Astrocyte of the cerebellum (primary cell): ENCODE measurements around the gene ASTL.
"Not testable (repeated sequence)": the region's sequence is repeated elsewhere in the genome, so short reads cannot be mapped to it uniquely, and the experiment has no call there.

Source experiments
- DNase-seq: peaks from one replicate; pipeline ENCODE4 v3.0.0-alpha.2; 2011; ENCODE audit warnings: low read depth
- H3K4me3 ChIP-seq: 2 replicates; pipeline ENCODE4 v1.5.1; 2011; ENCODE audit warnings: mild to moderate bottlenecking, low read depth, low read length, moderate library complexity
- in situ Hi-C: cut with HindIII; loops from 2 replicates; pipeline ENCODE4 v1.10.0; 2017; ENCODE audit warnings: low sequenced_read_pairs
- TF ChIP-seq, protein P1 (sequence below): IDR thresholded peaks from 2 replicates; pipeline ENCODE4 v1.5.1; 2012; ENCODE audit warnings: low read length, low read depth, moderate library complexity, mild to moderate bottlenecking; ENCODE audit errors: missing control alignments

The ASTL gene

DNA sequence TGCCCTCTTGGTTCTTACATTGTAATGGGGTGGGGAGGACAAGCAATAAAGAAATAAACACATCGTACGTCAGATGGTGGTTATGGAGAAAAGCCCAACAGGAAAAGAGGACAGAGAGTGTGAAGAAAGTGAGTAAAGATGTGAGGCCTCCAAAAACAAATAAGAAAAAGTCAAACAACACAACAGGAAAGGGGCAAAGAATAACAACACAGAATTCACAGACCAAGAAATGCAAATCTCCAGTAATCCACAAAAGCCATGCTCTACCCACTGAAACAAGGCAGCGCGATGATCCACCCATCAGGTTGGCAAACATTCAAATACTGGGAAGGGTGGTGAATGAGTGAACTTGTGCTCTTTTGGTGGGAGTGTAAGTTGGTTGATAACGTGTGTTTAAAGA lies 23.6 kb upstream of the ASTL start:
- no peak overlapping the region for H3K4me3 ChIP-seq
- in situ Hi-C loops: no loop called here
- TF ChIP-seq, protein P1, sequence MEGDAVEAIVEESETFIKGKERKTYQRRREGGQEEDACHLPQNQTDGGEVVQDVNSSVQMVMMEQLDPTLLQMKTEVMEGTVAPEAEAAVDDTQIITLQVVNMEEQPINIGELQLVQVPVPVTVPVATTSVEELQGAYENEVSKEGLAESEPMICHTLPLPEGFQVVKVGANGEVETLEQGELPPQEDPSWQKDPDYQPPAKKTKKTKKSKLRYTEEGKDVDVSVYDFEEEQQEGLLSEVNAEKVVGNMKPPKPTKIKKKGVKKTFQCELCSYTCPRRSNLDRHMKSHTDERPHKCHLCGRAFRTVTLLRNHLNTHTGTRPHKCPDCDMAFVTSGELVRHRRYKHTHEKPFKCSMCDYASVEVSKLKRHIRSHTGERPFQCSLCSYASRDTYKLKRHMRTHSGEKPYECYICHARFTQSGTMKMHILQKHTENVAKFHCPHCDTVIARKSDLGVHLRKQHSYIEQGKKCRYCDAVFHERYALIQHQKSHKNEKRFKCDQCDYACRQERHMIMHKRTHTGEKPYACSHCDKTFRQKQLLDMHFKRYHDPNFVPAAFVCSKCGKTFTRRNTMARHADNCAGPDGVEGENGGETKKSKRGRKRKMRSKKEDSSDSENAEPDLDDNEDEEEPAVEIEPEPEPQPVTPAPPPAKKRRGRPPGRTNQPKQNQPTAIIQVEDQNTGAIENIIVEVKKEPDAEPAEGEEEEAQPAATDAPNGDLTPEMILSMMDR: no peak
- no peak for DNase-seq

DNA sequence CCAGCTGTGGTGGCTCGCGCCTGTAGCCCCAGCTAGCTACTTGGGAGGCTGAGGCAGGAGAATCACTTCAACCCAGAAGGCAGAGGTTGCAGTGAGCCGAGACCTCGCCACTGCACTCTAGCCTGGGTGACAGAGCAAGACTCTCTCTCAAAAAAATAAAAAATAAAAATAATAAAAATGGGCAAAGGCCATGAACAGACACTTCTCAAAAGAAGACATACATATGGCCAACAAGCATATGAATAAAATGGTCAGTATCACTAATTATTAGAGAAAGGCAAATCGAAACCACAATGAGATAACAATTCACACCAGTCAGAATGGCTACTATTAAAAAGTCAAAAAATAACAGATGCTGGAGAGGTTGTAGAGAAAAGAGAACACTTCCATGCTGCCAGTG lies 22.1 kb upstream of the ASTL start:
- DNase-seq: not testable (repeated sequence)

DNA sequence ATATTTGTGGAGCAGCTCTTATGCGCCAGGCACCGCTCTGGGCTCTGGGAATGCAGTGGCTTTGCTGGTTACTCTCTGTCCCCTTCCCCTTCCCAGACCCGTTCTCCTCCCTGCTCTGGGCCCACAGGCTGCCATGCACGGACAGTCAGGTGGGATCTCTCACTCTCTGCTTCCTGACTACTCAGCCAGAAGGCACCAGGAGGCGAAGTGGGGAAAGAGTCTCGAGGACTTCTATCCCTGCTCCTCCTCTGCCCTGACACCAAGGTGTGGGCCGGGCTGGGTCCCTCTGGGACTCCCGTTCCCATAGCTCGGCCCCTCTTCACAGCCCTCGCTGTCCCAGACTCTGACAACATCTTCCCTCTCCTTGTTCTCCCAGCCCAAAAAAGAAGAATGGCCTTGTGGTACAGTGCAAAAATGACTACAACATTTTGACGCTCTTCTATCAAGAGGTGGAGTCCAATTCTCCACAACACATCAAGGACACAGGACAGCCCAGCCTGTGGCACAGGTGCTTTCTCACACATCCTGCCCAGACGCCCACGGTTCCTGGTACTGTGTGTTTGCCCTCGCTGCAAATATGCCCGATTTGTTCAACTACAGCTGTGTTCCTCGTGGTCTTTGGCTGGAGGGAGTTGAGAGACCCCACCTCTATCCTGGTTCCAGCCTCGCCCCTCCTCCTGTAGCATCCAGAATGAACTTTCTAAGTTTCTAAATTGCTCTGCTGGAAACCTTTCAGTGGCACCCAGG lies 21.0 kb upstream of the ASTL start:
- DNase-seq: no peak
- in situ Hi-C loops: loop anchor here (5.0 kb wide), 1 partner anchor 43 kb away; no protein-coding TSS in a partner anchor

More for the DNA sequence above, 22.1 kb upstream of the ASTL start:
- H3K4me3 ChIP-seq, in situ Hi-C loops: not testable (repeated sequence)

DNA sequence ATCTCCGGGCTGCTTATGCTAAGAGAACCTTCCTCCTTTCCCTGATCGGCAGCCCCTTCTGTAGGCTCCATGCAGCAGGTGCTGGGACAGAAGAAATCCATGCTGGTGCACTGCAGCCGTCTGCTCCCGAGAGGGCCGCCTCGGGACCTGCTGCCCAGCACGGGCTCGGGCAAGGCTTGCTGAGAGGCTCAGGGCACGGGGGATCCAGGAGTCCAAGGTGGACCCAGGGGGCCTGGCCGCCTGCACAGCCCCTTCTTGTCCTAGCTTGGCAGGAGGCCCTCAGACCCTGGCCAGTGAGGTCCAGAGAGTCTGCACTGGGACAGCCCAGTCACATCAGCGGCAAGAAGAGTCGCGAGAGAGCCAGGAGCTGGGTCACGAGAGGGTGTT lies 20.2 kb upstream of the ASTL start:
- no peak for DNase-seq
- in situ Hi-C loops: loop anchor here (5.0 kb wide), 1 partner anchor 44 kb away; no protein-coding TSS in a partner anchor
- H3K4me3 ChIP-seq: no peak overlapping the region
- TF ChIP-seq, protein P1: no peak

More for the DNA sequence above, 21.0 kb upstream of the ASTL start:
- no peak overlapping the region for H3K4me3 ChIP-seq
- TF ChIP-seq, protein P1: no peak

DNA sequence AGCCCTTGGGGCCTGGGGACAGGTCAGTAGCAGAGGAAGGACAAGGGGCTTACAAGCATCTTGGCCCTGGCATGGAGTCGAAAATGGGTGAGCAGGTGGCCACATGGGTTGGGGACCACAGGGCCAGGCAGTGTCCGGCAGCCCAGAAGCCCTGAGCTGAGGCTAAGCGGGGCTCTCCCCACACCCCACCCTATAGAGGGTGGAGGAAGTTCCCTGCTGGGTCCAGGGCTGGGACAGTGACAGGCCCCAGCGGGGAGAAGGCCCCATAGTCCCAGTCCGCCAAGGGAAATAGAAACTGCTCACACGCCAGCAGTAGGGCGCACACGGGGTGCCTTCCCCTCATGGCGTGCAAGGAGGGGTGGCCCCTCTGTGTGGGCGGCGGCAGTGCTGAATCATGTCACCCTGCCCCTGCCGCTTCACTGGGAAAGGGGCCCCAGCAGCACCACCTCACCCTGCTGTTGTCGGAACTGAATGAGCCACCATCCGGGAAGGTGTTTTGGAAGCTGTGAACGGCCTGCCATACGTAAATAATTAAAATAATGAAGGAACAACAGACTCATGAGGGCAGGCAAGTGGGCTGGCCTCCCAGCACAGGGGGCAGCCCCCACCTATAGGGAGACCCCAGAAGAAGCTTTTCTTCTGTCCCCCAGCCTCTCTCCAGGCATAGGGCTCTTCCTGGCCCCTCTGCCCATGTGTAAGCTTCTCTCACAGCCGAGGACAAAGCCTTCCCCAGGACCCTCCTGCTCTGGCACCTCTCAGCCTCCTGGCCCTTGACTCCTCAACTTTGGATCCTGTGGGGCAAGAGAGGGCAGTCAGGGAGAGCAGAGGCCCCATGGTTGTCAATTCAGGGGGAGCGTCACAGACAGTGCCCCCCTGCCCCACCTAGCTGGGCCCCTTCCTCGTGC lies 19.6 kb upstream of the ASTL start:
- in situ Hi-C loops: loop anchor here (5.0 kb wide), 1 partner anchor 44 kb away; no protein-coding TSS in a partner anchor
- TF ChIP-seq, protein P1: no peak
- no peak for DNase-seq
- no peak overlapping the region for H3K4me3 ChIP-seq

DNA sequence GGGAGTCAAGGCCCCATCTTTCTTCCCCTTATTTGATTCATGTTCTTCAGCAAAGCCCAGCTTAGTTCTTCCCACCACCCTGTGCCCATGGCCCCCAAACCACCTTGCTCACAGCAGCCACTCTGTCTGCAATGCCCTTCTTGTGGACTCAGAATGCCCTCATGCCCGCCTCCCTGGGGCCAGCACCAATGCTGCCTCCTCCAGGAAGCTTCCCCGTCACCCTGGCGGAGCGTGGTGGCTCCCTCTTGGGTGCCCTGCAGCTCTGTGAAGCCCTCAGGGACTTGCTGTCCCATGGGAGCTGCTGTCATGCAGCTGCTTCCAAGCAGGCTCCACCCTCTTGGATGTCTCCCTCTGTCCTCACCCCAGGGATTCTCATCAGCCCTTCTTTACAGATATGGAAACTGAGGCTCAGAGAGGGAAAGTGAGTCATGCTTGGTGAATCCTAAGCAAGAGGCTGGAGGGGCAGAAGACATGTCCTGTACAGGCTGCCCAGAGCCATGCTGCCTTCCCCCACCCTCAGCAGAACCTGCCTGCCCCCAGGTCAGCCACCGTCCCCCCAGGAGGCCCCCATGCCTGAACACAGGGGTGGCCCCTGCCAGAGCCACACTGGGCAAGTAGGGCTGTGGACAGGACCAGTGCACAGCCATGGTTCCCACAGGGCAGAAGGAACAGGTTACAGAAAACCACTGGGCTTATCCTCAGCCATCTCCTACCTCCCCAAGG lies 18.8 kb upstream of the ASTL start:
- in situ Hi-C loops: loop anchor here (5.0 kb wide), 1 partner anchor 45 kb away; no protein-coding TSS in a partner anchor
- no peak overlapping the region for H3K4me3 ChIP-seq
- no peak for DNase-seq

More for the DNA sequence above, 18.8 kb upstream of the ASTL start:
- TF ChIP-seq, protein P1: no peak
